ENCODE measurements around the gene DDHD1. TPM values are rescaled to one million over a fixed set of nuclear protein-coding genes. Genes with fewer than 3 reads are reported as not detected.
A peak's percentile ranks its signal among the peaks of the same experiment; 100 is the strongest.

DDHD1 gene
- total RNA-seq, 4 donors from 2014 or later, result 17.1 to 26.7 (median 23.3) TPM

GRCh38 chr14:53048631-53049030, 104.5 kb downstream of the DDHD1 start:
- 89 to 95% methylated on average over 2 of the region's 2 CpGs for WGBS, 2 donors
- Histone ChIP-seq H3K36me3 (peaks cover 0 to 6% (median 0%) of the 10 kb centered on the region in 3 donors), H3K4me1 (peaks cover 0 to 15% (median 2%) of the 10 kb centered on the region in 4 donors), H3K27ac (no peak overlapping the region), H3K4me3 (no peak overlapping the region), H3K27me3 (no peaks in the 10 kb centered on the region), H3K9me3 (no peaks in the 10 kb centered on the region)
- DNase-seq (ENCODE audit: low spot score in 2 of 2), result no peak
- TF ChIP-seq POLR2A (IDR thresholded peaks at IDR 0.05) (no peak), EP300 (IDR thresholded peaks at IDR 0.05) (no peak), CTCF (IDR thresholded peaks at IDR 0.05) (no peak)

DNA sequence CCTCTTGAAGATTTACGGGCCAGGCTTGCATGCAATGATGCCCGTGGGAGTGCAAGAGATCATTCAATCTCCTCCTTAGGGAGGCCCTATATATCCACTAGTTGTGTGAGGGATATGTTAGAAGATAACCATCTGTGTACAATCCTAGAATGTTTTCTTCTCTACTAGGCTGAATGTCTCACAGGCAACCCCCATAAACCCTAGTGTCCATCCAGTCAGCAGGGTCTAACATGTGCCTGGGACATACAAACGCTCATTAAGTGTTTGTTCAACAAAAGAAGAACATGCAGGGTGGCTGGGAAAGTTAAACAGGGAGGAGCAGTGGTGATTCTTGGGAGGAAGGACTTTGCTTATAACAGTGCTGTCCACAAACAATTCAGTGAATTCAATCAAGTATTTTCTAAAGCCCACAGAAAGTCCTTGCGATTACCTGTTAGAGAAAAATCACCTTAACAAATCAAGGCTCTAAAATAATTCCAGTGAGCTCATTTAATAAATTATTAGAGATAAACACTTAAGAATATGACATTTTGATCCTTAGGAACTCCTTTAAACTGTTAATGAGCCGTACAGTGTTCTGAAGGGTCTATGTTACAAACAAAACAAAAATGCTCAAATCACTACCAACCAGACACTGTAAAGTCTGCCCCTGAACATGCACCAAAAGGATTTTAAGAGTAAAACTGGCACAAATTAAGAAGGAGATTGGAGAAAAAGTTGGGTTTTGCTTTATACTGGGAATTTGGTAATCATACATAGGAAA, 105.6 kb downstream of the DDHD1 start:
- Histone ChIP-seq H3K4me3 (no peak overlapping the region), H3K9me3 (no peaks in the 10 kb centered on the region), H3K27me3 (no peaks in the 10 kb centered on the region), H3K27ac (no peak overlapping the region), H3K36me3 (peaks cover 0 to 6% (median 0%) of the 10 kb centered on the region in 3 donors), H3K4me1 (peaks cover 0 to 24% (median 7%) of the 10 kb centered on the region in 4 donors)
- 71 to 80% methylated on average over 5 of the region's 5 CpGs for WGBS, 2 donors
- DNase-seq (ENCODE audit: low spot score in 2 of 2), result no peak
- no peak for TF ChIP-seq POLR2A (IDR thresholded peaks at IDR 0.05)
- TF ChIP-seq CTCF (IDR thresholded peaks at IDR 0.05), result no peak
- TF ChIP-seq EP300 (IDR thresholded peaks at IDR 0.05), result no peak

GRCh38 chr14:53044486-53044885, 108.6 kb downstream of the DDHD1 start:
- Histone ChIP-seq H3K27ac (peak overlapping the region in 3 of 4 donors; percentile 31 to 86 (median 75)), H3K27me3 (no peaks in the 10 kb centered on the region)
- 61 to 68% methylated on average over 2 of the region's 2 CpGs for WGBS, 2 donors

GRCh38 chr14:53043027-53043581, 110.0 kb downstream of the DDHD1 start:
- H3K4me3 ChIP-seq, result no peak overlapping the region
- DNase-seq (ENCODE audit: low spot score in 2 of 2), result no peak

More at GRCh38 chr14:53044486-53044885, 108.6 kb downstream of the DDHD1 start:
- DNase-seq (ENCODE audit: low spot score in 2 of 2), result no peak
- peaks cover 0 to 7% (median 0%) of the 10 kb centered on the region in 3 donors for H3K36me3 ChIP-seq
- no peaks in the 10 kb centered on the region for H3K9me3 ChIP-seq
- TF ChIP-seq EP300 (IDR thresholded peaks at IDR 0.05) (no peak), POLR2A (IDR thresholded peaks at IDR 0.05) (no peak), CTCF (IDR thresholded peaks at IDR 0.05) (no peak)
- no peak overlapping the region for H3K4me3 ChIP-seq
- peaks cover 0 to 32% (median 7%) of the 10 kb centered on the region in 4 donors for H3K4me1 ChIP-seq

More at GRCh38 chr14:53043027-53043581, 110.0 kb downstream of the DDHD1 start:
- peak overlapping the region; percentile 43 to 86 (median 64) for H3K27ac ChIP-seq
- peaks cover 0 to 19% (median 0%) of the 10 kb centered on the region in 3 donors for H3K36me3 ChIP-seq
- TF ChIP-seq CTCF (IDR thresholded peaks at IDR 0.05) (no peak), EP300 (IDR thresholded peaks at IDR 0.05) (no peak), POLR2A (IDR thresholded peaks at IDR 0.05) (no peak)
- H3K27me3 ChIP-seq, result no peaks in the 10 kb centered on the region
- 34 to 40% methylated on average over 7 of the region's 7 CpGs for WGBS, 2 donors
- H3K9me3 ChIP-seq, result no peaks in the 10 kb centered on the region
- peaks cover 0 to 32% (median 7%) of the 10 kb centered on the region in 4 donors for H3K4me1 ChIP-seq
